HG03097 (cell line): ENCODE results near the gene RPUSD3.
"Not testable (repeated sequence)": the region's sequence is repeated elsewhere in the genome, so short reads cannot be mapped to it uniquely, and the experiment has no call there.

Source experiments
- ATAC-seq: cut with Tn5 transposase; IDR thresholded peaks from one replicate; pipeline ENCODE4 v1.9.1; 2021; ENCODE audit not compliant: unreplicated experiment, low FRiP score

The RPUSD3 gene

DNA sequence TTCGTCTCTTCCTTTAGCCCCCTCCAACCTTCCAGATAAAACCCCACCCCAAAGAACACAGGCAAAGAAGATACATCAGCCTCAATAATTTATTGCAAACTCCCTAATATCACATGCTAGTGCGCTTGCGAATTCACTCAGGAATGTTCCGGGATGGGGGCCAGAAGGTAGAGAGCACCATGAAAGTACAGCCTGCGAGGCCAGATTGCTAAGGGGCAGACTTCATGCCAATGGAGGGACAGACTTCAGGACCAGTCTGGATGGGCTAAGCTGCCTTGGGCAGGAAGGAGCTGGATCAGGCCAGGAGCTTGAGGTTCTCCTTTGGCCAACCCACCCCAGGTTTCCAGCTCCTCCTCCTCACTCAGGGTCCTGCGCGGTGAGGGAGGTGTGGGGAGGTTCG is 22.8 kb upstream of the RPUSD3 start:
- no peak for ATAC-seq

DNA sequence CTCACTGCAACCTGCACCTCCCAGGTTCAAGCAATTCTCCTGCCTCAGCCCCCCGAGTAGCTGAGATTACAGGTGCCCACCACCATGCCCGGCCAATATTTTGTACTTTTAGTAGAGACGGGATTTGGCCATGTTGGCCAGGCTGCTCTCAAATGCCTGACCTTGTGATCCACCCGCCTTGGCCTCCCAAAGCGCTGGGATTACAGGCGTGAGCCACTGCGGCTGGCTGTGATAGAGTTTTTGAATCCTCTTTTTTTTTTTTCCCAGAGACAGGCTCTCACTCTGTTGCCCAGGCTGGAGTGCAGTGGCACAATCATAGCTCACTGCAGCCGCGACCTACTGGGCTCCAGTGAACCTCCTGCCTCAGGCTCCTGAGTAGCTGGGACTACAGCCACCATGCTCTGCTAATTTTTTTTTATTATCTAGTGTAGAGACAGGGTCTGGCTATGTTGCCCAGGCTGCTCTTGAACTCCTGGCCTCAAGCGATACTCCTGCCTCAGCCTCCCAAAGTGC is 21.4 kb upstream of the RPUSD3 start:
- ATAC-seq, result not testable (repeated sequence)

DNA sequence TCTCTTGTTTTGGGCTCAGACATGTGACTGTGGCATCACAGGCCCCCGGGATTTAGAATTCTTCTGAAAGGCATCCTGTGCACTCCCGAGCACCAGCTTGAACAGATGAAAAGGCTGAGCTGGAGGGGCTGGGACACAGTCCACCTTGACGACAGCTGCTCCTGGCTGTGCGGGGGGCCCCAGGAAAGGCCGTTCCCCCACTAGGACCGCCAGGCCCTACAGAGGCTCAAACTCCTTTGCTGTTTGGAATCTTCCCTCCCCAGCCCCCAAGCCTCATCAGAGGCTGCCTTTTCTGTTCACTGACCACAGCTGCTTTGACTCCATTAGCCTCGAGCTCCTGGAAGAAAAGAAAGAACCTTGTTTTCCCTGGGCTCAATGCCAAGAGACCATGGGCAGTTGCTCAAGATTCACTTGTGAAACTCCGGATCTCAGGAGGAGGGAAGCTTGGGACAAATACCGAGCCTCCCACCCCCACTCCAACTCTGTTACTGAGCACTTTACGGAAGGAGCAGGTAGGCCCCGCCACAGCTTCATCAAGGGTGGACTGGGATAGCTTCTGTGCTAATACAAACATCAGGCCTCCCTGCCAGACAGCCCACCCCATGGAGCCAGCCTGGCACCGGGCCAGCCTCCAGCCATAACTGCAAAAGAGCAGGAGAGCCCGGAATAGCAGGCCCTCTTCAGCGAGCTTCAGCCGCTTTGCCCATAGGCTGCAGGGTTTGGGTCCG is 20.6 kb upstream of the RPUSD3 start:
- ATAC-seq, result no peak

DNA sequence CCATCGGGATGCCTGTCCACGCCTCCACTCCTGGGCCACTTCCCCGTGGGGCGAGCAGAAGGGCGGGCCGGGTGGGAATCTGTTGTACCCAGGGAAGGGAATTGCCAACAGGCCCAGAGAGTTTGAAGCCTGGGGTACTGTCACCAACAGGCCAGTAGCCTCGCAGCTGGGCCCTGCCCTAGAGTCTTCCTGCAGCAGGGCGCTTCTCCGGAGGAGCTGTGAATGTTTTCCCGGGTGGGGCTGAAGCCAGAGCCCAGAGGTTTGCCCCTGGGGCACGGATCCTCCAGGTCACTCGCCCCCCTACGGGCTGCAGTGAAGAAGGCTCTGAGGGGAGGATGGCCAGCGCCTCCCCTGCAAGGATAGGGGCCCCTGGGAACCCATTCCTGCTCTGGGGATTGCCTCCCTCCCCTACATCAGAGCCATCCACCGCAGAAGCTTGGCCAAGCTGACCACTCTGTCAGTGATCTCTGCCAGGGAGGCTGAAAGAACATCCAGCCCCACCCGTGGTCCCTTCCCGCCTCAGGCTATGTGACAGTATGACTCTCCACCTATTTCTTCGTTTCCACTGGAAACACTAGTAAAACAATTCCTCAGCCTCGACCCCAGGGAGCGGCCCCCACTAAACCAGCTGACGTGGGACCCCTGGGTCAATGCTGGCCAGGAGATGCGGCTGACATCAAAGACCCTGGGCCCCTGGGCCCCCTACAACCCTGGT is 19.4 kb upstream of the RPUSD3 start:
- ATAC-seq, result no peak

DNA sequence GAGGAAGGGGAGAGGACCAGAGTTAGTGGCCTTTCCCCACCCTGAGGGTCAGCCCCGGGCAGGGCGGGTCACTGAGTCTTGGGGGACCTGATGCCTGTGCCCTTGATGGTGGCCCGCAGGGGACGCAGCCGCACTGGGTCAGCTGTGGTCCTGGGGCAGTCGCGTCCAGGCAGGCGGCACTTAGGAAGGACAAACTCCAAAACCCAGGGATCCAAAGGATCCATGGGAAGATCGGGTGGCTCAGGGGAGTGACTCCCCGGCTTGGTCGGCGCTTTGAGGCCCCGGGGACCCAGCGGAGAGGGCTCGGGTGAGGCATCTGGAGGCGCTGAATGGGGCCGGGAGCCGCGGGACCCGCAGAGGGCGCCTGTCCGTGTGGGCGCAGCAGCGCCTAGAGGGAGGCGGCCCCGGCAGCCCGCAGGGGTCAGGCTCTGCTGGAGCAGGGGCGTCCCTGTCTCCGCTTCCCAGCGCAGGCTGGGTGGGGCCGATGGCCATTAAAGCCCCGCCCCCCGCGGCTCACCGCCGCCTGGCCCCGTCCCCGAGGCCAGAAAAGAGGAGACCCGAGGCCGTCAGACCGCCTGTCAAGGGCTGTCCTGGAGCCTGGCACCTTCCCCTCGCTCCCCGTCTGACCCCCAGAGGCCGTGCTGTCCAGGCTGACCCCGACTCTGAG is 18.7 kb upstream of the RPUSD3 start:
- no peak for ATAC-seq

DNA sequence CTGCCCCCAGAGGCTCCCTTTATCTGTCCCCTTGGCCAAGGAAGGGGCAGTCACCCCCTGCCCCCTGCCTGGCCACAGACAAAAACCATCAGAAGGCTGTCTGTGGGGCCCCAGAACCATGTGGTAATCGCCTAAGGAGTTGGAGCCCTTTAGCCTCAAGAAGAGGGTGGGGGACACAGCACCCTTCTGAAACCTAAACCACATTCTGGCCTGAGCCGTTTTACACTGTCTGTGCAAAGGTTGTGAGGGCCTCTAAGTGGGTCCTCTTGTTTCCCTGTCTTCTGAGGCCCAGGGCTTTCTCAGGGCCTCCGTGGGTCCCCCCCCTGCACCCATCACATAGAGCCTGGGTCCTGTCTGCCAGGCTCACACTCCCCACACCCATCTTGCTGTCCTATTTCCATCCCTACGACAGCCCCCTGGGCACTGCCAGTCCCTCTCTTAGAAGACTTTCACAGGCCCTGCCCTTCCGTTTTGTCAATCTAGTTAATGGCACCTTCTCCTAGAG is 17.9 kb upstream of the RPUSD3 start:
- ATAC-seq, result no peak

DNA sequence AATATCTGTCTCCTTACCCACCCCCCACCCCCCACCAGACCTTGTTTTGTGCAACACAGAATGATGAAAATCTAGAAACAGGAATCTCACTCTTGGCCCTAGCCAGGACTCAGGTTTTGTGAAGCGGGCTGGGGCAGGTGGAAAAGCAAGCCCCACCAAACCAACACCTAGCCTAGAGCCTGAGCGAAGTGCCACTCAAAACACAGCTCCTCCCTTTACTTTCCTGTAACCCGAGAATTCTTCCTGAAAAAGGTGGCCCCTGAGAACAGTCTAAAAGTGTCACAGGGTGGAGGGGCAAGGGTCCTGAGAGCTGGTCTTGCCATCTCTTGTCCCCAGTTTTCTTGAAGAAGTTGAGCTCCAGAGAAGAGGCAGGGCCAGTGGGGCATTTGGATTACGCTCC is 17.4 kb upstream of the RPUSD3 start:
- ATAC-seq, result no peak

DNA sequence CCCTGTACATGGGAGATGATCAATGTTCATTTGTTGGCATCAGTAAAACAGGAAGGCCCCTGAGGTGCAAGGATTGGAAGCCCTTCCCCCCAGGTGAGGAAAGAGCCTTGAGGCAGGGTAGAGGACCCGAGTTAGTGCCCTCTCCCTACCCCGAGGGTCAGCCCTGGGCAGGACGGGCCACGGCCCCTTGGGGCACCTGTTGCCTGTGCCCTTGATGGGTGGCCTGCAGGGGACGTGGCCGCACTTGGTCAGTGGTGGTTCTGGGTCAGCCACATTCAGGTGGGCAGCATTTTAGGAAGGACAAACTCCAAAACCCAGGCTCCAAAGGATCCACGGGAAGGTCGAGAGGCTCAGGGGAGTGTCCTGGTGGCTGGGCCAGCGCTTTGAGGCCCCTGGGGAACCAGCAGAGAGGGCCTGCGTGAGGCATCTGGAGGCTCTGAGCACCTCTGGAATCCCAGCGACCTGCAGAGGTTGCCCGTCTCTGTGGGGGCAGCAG is 15.8 kb upstream of the RPUSD3 start:
- no peak for ATAC-seq

DNA sequence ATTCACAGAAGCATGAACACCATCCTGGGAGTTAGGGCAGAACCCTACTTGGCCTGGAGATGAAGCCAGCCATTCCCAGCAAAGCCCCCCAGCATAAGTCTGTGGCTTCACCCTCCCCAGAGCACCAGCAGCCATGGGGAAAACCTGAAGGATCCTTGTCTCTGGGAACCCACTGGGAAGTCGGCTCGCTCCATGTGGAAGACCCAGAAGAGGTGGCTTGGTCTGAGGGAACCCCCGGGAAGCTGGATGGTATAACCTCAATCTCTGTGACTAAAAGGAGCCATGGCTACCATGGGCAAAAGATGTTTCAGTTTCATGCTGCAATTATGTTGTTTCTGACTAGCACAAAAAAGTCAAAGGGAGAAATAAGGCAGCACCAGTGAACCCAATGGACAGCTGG is 11.8 kb upstream of the RPUSD3 start:
- no peak for ATAC-seq

DNA sequence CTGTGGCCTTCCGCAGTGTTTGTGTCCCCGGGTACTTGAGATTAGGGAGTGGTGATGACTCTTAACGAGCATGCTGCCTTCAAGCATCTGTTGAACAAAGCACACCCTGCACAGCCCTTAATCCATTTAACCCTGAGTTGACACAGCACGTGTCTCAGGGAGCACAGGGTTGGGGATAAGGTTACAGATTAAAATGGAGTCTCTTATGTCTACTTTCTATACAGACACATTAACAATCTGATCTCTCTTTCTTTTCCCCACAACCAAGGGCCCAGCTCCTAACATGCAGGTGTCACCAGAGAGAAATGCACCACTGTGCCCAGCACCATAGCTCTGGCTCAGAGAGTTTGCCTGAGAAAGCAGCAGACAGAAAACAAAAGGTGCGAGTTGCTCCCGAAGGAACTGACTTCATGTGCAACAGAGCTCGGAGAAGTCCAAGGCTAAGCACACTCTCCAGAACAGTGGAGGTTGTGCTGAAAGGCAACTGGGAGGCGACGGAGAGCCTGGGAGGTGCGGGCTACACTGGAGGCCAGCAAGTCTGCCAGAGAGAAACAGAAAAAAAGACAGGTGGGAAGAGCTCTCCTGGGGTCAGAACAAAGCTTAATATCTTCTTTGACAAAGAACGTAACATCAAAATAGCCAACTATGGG is 10.6 kb upstream of the RPUSD3 start:
- ATAC-seq, result not testable (repeated sequence)

DNA sequence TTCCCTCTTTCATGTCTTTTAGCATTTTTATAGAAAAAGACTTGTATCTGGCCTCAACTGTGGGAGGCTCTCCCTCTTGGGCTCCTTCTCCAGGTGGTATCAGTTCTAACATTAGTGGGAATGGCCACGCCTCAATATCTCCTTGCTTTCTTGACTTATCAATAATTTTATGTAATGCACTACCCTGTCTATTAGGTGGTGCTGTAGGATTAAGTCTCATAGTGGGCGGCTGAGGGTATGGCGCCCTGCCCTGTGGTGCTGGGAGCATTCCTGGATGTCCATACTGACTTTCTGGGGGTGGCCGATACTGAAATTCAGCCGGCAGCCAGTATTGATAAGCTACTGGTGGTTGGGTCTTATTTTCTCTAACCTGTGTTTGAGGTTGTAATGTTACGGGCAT is 8.7 kb upstream of the RPUSD3 start:
- ATAC-seq, result no peak

DNA sequence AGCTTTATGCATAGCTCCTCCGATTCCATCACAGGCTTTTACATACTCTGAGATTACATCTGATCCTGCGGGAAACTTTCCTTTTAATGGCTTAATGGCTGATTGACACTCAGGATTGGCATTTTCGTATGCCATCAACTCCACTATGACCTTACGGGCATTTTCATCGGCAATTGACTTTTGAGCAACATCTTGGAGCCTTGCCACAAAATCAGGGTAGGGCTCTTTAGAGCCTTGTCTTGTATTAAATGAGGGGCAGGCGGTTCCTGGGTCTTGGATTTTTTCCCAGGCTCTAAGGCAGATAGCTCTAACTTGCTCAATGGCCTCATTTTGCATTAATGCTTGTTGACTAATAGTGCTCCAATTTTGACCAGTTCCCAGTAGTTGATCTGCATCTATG is 8.1 kb upstream of the RPUSD3 start:
- not testable (repeated sequence) for ATAC-seq

DNA sequence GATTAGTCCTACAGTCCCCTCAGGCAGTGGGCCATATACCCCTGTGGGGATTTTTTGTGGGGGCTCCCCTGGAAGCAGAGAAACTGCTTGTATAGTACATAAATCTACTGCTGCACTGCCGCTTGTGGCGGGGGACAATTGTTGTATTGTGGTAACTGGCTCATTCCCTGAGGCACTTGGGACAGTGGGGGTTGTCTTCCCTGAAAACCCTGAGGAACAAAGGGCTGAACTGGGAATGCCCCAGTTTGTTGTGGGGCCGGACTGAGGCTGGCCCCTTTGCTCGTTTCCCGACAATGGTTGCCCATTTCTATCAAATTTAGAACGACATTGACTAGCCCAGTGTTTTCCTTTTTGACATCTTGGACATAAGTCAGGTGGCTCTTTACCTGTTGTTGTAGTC is 7.6 kb upstream of the RPUSD3 start:
- not testable (repeated sequence) for ATAC-seq

DNA sequence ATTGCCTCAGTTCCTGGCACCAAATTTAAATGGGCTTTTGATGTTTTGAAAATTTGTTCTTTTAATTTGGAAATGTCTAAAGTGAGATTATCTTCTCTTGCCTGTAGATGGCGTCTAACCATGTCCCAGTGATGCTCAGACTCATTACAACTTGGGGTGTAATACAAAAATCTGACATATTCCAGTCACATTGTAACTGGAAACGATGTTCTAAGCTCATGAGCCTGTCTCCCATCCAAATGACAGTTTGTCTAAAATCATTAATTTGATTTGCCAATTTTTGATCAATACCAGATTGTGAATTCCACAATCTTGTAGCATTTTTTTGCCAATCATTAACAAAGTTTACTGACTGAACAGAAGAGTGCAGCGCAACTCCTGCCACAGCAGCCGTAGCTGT is 5.1 kb upstream of the RPUSD3 start:
- ATAC-seq, result not testable (repeated sequence)

DNA sequence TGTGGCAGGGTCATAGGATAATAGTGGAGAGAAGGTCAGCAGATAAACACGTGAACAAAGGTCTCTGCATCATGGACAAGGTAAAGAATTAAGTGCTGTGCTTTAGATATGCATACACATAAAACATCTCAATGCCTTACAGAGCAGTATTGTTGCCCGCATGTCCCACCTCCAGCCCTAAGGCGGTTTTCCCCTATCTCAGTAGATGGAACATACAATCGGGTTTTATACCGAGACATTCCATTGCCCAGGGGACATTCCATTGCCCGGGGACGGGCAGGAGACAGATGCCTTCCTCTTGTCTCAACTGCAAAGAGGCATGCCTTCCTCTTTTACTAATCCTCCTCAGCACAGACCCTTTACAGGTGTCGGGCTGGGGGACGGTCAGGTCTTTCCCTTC is 4.1 kb upstream of the RPUSD3 start:
- ATAC-seq, result not testable (repeated sequence)

DNA sequence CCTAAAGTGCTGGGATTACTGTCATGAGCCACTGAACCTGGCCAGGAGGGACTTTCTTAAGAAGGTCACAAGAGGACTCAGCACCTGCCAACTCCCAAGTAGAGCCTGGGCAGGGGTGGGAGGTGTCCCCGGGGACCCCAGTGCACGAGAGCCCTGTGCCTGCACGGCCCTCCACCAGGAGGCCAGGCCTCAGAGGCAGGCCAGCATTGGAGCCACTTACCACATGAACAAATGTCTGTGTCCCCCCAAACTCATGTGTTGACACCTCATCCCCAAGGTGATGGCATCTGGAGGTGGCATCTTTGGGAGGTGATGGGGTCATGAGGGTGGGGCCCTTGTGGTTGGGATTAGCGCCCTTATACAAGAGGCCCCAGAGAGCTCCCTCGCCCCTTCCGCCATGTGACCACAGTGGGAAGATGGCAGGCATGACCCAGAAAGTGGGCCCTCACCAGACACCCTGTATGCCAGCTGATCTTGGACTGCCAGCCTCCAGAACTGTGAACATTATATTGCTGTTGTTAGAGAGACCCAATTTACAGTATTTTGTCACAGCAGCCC is 3.2 kb upstream of the RPUSD3 start:
- no peak for ATAC-seq

DNA sequence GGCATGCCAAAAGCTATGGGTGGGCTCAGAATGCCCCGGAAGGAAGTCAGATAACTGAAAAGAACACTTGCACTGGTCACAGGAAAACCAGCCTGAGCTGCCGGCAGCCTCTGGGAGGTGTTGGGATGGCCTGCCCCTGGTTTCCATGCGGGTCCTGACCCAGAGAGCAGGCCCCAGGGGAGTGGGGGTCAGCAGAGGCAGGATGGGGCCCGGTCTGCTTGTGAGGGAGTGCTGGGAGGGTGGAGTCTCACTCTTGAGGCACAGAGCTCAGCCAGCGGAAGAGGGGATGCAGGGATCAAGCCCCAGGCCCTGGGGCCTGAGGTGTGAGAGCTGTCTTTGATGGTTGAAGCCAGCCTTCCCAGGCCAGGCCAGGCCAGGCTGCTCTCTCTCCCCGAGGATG is 2.4 kb upstream of the RPUSD3 start:
- no peak for ATAC-seq

DNA sequence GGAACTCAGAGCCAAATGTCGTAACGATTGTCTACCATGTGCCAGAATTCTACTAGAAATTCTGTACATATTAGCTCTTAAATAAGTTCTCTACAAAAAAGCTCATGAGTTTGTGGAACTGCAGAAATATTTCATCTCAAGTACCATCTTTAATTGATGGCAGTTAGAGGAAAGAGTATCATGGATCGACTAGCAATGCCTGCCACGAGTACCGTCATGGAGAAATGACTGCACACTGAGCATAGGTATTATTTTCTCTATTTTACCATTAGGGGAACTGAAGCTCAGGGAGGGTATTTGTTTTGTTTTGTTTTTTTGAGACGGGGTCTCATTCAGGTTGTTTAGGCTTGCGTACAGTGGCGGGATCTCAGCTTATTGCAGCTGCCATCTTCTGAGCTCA is 2.8 kb downstream of the RPUSD3 start:
- no peak for ATAC-seq

DNA sequence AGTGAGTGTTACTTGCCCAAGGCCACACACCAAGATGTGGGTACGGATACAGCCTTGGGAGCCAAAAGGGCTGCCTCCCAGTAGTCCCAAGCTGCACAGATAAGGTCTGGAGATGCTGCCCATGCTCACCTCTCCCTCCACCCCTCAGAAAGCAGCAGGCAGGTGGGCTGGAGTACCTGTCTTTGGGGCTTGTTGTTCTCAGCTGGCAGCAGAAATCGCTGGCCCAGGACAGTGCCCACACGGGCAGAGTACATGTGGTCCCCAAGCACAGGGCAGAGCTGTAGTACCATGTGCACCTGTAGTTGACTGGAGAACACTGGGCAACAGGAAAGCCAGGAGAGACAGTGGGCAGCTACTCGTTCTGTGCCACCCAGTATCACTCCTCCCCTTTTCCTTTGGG is 5.0 kb downstream of the RPUSD3 start:
- no peak for ATAC-seq
